ENCODE measurements around the gene SPESP1. TPM values are rescaled to one million over a fixed set of nuclear protein-coding genes. Genes with fewer than 3 reads are reported as not detected.
A peak's percentile ranks its signal among the peaks of the same experiment; 100 is the strongest.

SPESP1 gene
- total RNA-seq, result under 1 TPM; 0.47 to 0.81 TPM

DNA sequence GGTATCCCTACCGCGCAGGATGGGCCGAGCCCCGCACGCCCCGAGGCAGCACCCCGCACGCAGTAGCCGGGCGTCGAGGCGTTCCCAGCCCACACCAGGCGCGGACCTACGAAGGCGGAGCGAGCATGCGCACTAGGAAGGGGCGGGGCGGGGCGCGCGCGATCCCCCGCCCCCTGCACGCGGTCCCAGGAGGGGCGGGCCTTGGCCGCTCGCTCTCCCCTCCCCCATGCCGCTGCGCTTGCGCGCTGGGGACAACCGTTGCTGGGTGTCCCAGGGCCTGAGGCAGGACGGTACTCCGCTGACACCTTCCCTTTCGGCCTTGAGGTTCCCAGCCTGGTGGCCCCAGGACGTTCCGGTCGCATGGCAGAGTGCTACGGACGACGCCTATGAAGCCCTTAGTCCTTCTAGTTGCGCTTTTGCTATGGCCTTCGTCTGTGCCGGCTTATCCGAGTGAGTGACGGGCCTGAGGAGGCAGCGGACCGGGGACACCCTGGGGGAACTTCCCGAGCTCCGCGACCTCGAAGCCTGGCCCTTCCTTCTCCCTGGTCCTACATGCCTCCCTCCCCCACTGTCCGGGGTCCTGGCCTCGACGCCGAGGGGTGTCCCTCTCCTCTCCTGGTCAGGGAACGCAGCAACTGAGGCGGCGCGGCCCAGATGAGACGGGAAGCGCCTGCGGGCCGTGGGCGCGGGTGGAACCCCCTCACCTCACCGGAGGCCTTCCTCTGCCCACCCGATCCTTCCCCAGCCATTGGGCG lies at the start of gene SPESP1:
Gene SPESP1 (plus strand): TSS at position 258 of the 755 bp plus-strand sequence. CDS start 129 bp downstream, at position 387.
- Mint-ChIP-seq H3K36me3 (ENCODE audit: low read depth) (no peaks in the 10 kb centered on the region), H3K27me3 (ENCODE audit: low read depth) (peaks cover 22% of the 10 kb centered on the region), H3K9me3 (no peaks in the 10 kb centered on the region), H3K4me3 (peak within 1 kb of the TSS; percentile 52), H3K27ac (no peak within 1 kb of the TSS), H3K4me1 (ENCODE audit: low read depth) (no peaks in the 10 kb centered on the region)
- CTCF ChIA-PET, result no interaction called here
- DNase-seq, result peak; percentile 49
- intact Hi-C loops (cut with micrococcal nuclease), result no loop called here

GRCh38 chr15:68885070-68885469 lies 45.3 kb upstream of the SPESP1 start:
- no peak overlapping the region for H3K27ac Mint-ChIP-seq
- H3K27me3 Mint-ChIP-seq (ENCODE audit: low read depth), result no peaks in the 10 kb centered on the region
- no peaks in the 10 kb centered on the region for H3K9me3 Mint-ChIP-seq
- H3K36me3 Mint-ChIP-seq (ENCODE audit: low read depth), result no peaks in the 10 kb centered on the region
- no peak for DNase-seq
- H3K4me1 Mint-ChIP-seq (ENCODE audit: low read depth), result no peaks in the 10 kb centered on the region
- intact Hi-C loops (cut with micrococcal nuclease), result no loop called here
- CTCF ChIA-PET, result interaction anchor here (0.6 to 1.5 kb wide), 2 partner anchors 9 to 531 kb away, joined by 3 to 5 read pairs; no protein-coding TSS in a partner anchor
- no peak overlapping the region for H3K4me3 Mint-ChIP-seq

DNA sequence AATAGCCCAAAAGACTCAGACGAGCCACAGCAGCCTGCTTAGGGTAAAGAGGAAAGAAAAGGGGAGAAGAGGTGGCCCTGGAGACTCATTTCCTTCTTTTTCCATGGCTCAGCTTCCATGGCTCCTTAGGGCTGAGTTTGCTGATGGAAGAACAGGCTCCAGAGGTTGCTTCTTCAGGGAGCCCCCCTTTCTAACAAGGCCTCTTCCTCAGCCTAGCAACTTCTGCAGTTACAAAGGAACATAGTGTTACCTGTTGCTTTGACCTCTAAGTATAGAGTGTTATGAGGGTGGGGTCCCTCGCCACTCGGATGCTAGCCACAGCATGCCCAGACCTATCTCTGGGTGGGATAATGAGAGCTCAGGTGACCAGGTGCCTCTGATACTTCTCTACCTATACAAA lies 43.2 kb upstream of the SPESP1 start:
- Mint-ChIP-seq H3K4me1 (ENCODE audit: low read depth) (no peaks in the 10 kb centered on the region), H3K9me3 (no peaks in the 10 kb centered on the region), H3K4me3 (no peak overlapping the region), H3K27me3 (ENCODE audit: low read depth) (peaks cover 1% of the 10 kb centered on the region), H3K36me3 (ENCODE audit: low read depth) (no peaks in the 10 kb centered on the region), H3K27ac (no peak overlapping the region)
- intact Hi-C loops (cut with micrococcal nuclease), result no loop called here
- CTCF ChIA-PET, result interaction anchor here (0.6 kb wide), 1 partner anchor 257 kb away, joined by 3 read pairs; no protein-coding TSS in a partner anchor
- no peak for DNase-seq

GRCh38 chr15:68887819-68888218 lies 42.5 kb upstream of the SPESP1 start:
- CTCF ChIA-PET, result no interaction called here
- Mint-ChIP-seq H3K4me3 (no peak overlapping the region), H3K27ac (no peak overlapping the region), H3K36me3 (ENCODE audit: low read depth) (no peaks in the 10 kb centered on the region), H3K9me3 (no peaks in the 10 kb centered on the region), H3K4me1 (ENCODE audit: low read depth) (no peaks in the 10 kb centered on the region), H3K27me3 (ENCODE audit: low read depth) (peaks cover 5% of the 10 kb centered on the region)
- intact Hi-C loops (cut with micrococcal nuclease), result no loop called here
- no peak for DNase-seq

DNA sequence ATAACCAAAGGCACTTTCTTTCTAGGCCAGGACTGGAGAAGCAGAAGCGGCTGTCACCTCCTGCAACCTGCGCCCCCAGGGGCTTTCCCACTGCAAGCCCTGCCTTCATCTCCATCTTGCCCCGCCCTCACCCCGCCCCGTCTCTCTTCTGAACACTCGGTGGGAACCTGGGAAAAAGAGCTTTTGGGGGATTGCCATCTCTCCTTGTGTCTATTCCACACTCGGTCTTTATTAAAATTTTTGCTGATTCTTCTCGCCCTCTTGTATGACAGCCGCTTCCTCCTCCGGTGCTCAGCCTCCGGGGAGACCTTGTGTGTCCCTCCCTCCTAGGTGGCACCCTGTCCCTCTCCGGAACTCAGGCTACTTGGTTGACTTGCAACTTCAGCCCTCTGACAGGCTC lies 41.9 kb upstream of the SPESP1 start:
- Mint-ChIP-seq H3K4me3 (peak overlapping the region; percentile 73), H3K4me1 (ENCODE audit: low read depth) (no peaks in the 10 kb centered on the region), H3K9me3 (no peaks in the 10 kb centered on the region), H3K27me3 (ENCODE audit: low read depth) (peaks cover 5% of the 10 kb centered on the region), H3K27ac (no peak overlapping the region), H3K36me3 (ENCODE audit: low read depth) (no peaks in the 10 kb centered on the region)
- intact Hi-C loops (cut with micrococcal nuclease), result no loop called here
- peak; percentile 30 for DNase-seq
- CTCF ChIA-PET, result interaction anchor here (0.6 to 1.5 kb wide), 3 partner anchors 37 to 1421 kb away, joined by 3 read pairs; no protein-coding TSS in a partner anchor

DNA sequence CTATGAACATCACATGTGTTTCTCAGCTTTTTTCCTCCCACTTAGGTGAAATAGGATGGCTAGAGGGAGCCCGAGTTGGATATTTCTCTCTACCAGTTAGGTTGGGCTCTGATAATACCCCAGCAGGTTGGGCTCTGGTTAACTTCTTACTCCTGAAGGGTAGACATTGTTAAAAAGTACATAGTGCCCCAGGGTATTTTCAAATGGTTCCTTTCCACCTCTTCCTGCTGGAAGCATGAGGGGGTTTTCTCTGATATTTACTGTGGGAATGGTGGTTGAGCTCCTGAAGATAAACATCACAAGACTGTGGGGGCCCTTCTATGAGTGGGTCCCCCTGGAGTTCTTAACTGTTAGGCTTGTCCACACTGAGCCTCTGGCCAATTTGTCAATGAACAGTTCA lies 36.1 kb upstream of the SPESP1 start:
- CTCF ChIA-PET, result no interaction called here
- no peaks in the 10 kb centered on the region for H3K4me1 Mint-ChIP-seq (ENCODE audit: low read depth)

DNA sequence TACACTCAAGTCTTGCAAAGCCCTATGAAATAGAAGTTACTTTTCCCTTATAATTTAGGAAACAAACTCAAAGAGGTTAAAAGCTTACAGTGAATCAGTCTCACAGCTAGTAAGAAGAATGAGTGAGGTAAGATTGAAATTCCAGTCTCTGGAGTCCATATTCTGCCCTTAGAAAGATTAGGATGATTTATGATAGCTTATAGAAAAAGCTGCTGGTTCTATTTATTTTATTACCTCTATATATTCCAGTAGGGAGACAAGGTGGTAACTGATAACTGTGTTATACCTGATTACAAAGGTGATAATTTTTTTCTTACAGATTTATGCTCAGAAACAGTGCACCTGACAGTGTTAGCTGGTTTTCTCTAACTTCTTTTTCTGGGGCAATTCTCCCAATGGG lies 34.1 kb upstream of the SPESP1 start:
- H3K4me1 Mint-ChIP-seq (ENCODE audit: low read depth), result no peaks in the 10 kb centered on the region
- H3K36me3 Mint-ChIP-seq (ENCODE audit: low read depth), result no peaks in the 10 kb centered on the region
- DNase-seq, result no peak
- intact Hi-C loops (cut with micrococcal nuclease), result no loop called here
- H3K9me3 Mint-ChIP-seq, result no peaks in the 10 kb centered on the region
- no peak overlapping the region for H3K4me3 Mint-ChIP-seq
- H3K27me3 Mint-ChIP-seq (ENCODE audit: low read depth), result peaks cover 8% of the 10 kb centered on the region
- H3K27ac Mint-ChIP-seq, result no peak overlapping the region
- CTCF ChIA-PET, result interaction anchor here (1.1 to 1.2 kb wide), 2 partner anchors 20 to 29 kb away, joined by 3 to 4 read pairs; no protein-coding TSS in a partner anchor

More for the DNA sequence above, 36.1 kb upstream of the SPESP1 start:
- Mint-ChIP-seq H3K9me3 (no peaks in the 10 kb centered on the region), H3K27me3 (ENCODE audit: low read depth) (peaks cover 5% of the 10 kb centered on the region), H3K36me3 (ENCODE audit: low read depth) (no peaks in the 10 kb centered on the region), H3K27ac (no peak overlapping the region), H3K4me3 (no peak overlapping the region)
- intact Hi-C loops (cut with micrococcal nuclease), result no loop called here
- DNase-seq, result no peak

- no peak for DNase-seq
- Mint-ChIP-seq H3K4me1 (ENCODE audit: low read depth) (no peaks in the 10 kb centered on the region), H3K27ac (no peak overlapping the region), H3K4me3 (no peak overlapping the region), H3K36me3 (ENCODE audit: low read depth) (no peaks in the 10 kb centered on the region), H3K27me3 (ENCODE audit: low read depth) (peaks cover 9% of the 10 kb centered on the region), H3K9me3 (no peaks in the 10 kb centered on the region)
- intact Hi-C loops (cut with micrococcal nuclease), result no loop called here
- CTCF ChIA-PET, result interaction anchor here (1.2 kb wide), 1 partner anchor 21 kb away, joined by 4 read pairs; no protein-coding TSS in a partner anchor
Measured at GRCh38 chr15:68897016-68897415, 33.3 kb upstream of the SPESP1 start.

DNA sequence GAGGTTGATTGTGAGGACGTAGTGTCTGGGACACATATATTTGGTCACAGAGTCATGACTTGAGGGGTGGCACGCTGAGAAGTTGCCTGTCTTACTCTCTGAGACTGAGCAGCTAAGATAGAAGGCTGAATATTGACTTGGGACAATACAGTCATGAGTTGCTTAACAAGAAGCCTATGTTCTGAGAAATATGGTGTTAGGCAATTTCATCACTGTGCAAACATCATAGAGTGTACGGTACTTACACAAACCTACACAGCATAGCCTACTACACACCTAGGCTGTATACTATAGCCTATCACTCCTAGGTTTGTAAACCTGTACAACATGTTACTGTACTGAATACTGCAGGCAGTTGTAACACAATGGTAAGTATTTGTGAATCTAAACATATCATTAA lies 30.3 kb upstream of the SPESP1 start:
- H3K4me3 Mint-ChIP-seq, result no peak overlapping the region
- H3K4me1 Mint-ChIP-seq (ENCODE audit: low read depth), result no peaks in the 10 kb centered on the region
- no peaks in the 10 kb centered on the region for H3K9me3 Mint-ChIP-seq
- H3K27ac Mint-ChIP-seq, result no peak overlapping the region
- CTCF ChIA-PET, result no interaction called here
- no peak for DNase-seq
- H3K36me3 Mint-ChIP-seq (ENCODE audit: low read depth), result no peaks in the 10 kb centered on the region
- peaks cover 3% of the 10 kb centered on the region for H3K27me3 Mint-ChIP-seq (ENCODE audit: low read depth)
- intact Hi-C loops (cut with micrococcal nuclease), result no loop called here

DNA sequence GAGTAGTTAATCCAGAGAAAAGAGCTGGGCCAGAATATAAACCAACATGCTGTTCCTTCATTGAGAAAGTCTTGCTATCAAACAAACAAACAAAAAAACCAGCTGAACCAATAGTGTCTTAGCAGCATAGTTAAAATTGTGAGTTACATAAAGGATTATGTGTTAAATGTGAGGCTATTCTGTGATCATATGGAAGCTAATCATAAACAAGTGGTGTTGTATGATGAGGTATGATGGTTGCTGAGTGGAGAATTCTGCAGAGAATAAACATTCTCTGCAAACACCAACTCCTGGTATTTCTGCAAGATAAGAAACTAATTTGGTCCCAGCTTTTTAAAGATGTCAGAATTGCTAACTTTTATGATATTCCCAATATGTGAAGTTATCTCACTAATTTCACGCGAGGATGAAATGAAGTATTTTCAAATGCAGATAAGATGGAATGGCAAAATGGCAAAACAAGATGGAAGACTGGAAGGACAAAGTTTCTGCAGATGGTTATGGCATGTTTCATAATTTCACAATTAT lies 22.9 kb upstream of the SPESP1 start:
- Mint-ChIP-seq H3K27ac (no peak overlapping the region), H3K4me3 (no peak overlapping the region), H3K27me3 (ENCODE audit: low read depth) (peaks cover 10% of the 10 kb centered on the region), H3K36me3 (ENCODE audit: low read depth) (no peaks in the 10 kb centered on the region), H3K9me3 (no peaks in the 10 kb centered on the region), H3K4me1 (ENCODE audit: low read depth) (no peaks in the 10 kb centered on the region)
- no peak for DNase-seq
- intact Hi-C loops (cut with micrococcal nuclease), result no loop called here
- CTCF ChIA-PET, result no interaction called here

- no peak for DNase-seq
- CTCF ChIA-PET, result interaction anchor here (1.4 to 2.6 kb wide), 2 partner anchors 14 to 15 kb away, joined by 3 to 9 read pairs; no protein-coding TSS in a partner anchor
- no peaks in the 10 kb centered on the region for H3K9me3 Mint-ChIP-seq
- no peak overlapping the region for H3K27ac Mint-ChIP-seq
- intact Hi-C loops (cut with micrococcal nuclease), result no loop called here
- no peaks in the 10 kb centered on the region for H3K4me1 Mint-ChIP-seq (ENCODE audit: low read depth)
- H3K4me3 Mint-ChIP-seq, result no peak overlapping the region
- no peaks in the 10 kb centered on the region for H3K36me3 Mint-ChIP-seq (ENCODE audit: low read depth)
- peaks cover 10% of the 10 kb centered on the region for H3K27me3 Mint-ChIP-seq (ENCODE audit: low read depth)
Measured at GRCh38 chr15:68909601-68910100, 20.7 kb upstream of the SPESP1 start.

DNA sequence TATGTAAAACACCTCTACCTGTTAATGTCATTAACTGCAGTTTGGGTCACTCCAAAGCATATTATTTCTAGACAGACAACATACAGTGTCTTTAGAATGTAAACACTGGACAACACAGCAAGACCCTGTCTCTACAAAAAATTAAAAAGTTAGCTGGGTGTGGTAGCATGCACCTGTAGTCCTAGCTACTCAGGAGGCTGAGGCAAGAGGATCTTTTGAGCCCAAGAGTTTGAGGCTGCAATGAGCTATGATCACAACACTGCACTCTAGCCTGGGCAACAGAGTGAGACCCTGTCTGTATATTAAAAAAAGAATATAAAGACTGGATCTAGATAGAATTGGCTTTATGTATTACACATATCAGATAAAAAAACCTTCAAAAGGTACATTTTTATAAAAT lies 20.0 kb upstream of the SPESP1 start:
- intact Hi-C loops (cut with micrococcal nuclease), result no loop called here
- no peaks in the 10 kb centered on the region for H3K4me1 Mint-ChIP-seq (ENCODE audit: low read depth)
- peaks cover 1% of the 10 kb centered on the region for H3K9me3 Mint-ChIP-seq
- CTCF ChIA-PET, result interaction anchor here (1.4 to 2.6 kb wide), 2 partner anchors 14 to 15 kb away, joined by 3 to 9 read pairs; no protein-coding TSS in a partner anchor
- H3K27ac Mint-ChIP-seq, result no peak overlapping the region
- DNase-seq, result no peak
- peaks cover 12% of the 10 kb centered on the region for H3K27me3 Mint-ChIP-seq (ENCODE audit: low read depth)
- H3K36me3 Mint-ChIP-seq (ENCODE audit: low read depth), result peaks cover 1% of the 10 kb centered on the region
- H3K4me3 Mint-ChIP-seq, result no peak overlapping the region
